ENCODE results near the gene ACAP3. TPM values are rescaled to one million over a fixed set of nuclear protein-coding genes. Genes with fewer than 3 reads are reported as not detected.

ACAP3 gene
- total and polyA plus RNA-seq, 4 donors: 2.7 to 24.8 (median 15.0) TPM

DNA sequence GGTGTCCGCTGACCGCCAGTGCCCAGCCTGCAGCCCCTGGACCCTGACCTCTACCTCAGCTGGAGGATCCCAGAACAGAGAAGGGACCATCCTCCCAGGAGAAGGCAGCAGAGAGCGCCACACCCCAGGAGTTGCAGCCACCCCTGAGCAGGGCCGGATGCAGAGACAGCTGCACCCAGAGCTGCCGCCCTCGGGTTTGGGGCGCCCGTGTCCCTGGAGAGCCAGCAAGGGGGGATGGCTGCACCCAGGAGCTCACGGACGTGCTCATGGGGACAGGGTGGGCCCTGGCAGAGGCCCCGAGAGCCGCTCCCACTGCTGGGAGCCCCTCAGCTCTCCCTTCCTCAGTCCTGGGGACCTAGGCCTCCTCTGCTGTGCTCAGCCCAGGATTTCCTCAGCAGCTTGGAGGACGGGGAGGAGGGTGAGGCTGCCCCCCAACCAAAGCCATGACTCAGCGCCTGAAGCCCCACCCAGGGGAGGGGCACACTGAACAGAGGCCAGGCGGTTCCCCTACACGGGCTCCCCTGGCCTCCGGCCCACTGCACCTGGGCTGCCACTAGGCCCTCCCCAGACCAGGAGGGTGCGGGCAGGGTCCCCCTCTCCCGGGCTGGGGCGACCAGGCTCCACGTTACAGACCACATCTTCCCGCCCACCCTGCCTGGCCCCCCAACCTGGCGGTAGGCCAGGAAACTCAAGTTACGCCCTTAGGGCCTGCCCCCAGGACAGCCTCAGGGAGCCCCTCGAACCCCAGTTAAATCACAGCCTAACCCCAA lies 2.2 kb downstream of the ACAP3 start:
- peak; percentile 74 for DNase-seq (ENCODE audit: low spot score)
- H3K9me3 ChIP-seq (ENCODE audit: control insufficient read depth in 4 of 4, low read length in 3 of 4): no peaks in the 10 kb centered on the region
- no peak for TF ChIP-seq HNF4A (conservative IDR thresholded peaks at IDR 0.05)
- TF ChIP-seq, protein P1, sequence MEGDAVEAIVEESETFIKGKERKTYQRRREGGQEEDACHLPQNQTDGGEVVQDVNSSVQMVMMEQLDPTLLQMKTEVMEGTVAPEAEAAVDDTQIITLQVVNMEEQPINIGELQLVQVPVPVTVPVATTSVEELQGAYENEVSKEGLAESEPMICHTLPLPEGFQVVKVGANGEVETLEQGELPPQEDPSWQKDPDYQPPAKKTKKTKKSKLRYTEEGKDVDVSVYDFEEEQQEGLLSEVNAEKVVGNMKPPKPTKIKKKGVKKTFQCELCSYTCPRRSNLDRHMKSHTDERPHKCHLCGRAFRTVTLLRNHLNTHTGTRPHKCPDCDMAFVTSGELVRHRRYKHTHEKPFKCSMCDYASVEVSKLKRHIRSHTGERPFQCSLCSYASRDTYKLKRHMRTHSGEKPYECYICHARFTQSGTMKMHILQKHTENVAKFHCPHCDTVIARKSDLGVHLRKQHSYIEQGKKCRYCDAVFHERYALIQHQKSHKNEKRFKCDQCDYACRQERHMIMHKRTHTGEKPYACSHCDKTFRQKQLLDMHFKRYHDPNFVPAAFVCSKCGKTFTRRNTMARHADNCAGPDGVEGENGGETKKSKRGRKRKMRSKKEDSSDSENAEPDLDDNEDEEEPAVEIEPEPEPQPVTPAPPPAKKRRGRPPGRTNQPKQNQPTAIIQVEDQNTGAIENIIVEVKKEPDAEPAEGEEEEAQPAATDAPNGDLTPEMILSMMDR (IDR thresholded peaks at IDR 0.05; ENCODE audit: low read depth, low read length, missing input control): no peak
- no peak for TF ChIP-seq SP1 (IDR thresholded peaks at IDR 0.05)
- no peak for TF ChIP-seq EGR1 (IDR thresholded peaks at IDR 0.05; ENCODE audit: low read depth in 2 of 2)
- TF ChIP-seq, protein P2, sequence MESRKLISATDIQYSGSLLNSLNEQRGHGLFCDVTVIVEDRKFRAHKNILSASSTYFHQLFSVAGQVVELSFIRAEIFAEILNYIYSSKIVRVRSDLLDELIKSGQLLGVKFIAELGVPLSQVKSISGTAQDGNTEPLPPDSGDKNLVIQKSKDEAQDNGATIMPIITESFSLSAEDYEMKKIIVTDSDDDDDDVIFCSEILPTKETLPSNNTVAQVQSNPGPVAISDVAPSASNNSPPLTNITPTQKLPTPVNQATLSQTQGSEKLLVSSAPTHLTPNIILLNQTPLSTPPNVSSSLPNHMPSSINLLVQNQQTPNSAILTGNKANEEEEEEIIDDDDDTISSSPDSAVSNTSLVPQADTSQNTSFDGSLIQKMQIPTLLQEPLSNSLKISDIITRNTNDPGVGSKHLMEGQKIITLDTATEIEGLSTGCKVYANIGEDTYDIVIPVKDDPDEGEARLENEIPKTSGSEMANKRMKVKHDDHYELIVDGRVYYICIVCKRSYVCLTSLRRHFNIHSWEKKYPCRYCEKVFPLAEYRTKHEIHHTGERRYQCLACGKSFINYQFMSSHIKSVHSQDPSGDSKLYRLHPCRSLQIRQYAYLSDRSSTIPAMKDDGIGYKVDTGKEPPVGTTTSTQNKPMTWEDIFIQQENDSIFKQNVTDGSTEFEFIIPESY (IDR thresholded peaks at IDR 0.05): no peak
- TF ChIP-seq YY1 (IDR thresholded peaks at IDR 0.05): no peak
- TF ChIP-seq JUND (IDR thresholded peaks at IDR 0.05): no peak
- TF ChIP-seq, protein P3, sequence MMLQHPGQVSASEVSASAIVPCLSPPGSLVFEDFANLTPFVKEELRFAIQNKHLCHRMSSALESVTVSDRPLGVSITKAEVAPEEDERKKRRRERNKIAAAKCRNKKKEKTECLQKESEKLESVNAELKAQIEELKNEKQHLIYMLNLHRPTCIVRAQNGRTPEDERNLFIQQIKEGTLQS (IDR thresholded peaks at IDR 0.05): no peak
- TF ChIP-seq FOXA2 (IDR thresholded peaks at IDR 0.05): no peak
- TF ChIP-seq NR2F2 (IDR thresholded peaks at IDR 0.05): no peak
- TF ChIP-seq RXRA (IDR thresholded peaks at IDR 0.05): no peak
- TF ChIP-seq, protein P4, sequence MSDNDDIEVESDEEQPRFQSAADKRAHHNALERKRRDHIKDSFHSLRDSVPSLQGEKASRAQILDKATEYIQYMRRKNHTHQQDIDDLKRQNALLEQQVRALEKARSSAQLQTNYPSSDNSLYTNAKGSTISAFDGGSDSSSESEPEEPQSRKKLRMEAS (IDR thresholded peaks at IDR 0.05): no peak
- TF ChIP-seq, protein P5, sequence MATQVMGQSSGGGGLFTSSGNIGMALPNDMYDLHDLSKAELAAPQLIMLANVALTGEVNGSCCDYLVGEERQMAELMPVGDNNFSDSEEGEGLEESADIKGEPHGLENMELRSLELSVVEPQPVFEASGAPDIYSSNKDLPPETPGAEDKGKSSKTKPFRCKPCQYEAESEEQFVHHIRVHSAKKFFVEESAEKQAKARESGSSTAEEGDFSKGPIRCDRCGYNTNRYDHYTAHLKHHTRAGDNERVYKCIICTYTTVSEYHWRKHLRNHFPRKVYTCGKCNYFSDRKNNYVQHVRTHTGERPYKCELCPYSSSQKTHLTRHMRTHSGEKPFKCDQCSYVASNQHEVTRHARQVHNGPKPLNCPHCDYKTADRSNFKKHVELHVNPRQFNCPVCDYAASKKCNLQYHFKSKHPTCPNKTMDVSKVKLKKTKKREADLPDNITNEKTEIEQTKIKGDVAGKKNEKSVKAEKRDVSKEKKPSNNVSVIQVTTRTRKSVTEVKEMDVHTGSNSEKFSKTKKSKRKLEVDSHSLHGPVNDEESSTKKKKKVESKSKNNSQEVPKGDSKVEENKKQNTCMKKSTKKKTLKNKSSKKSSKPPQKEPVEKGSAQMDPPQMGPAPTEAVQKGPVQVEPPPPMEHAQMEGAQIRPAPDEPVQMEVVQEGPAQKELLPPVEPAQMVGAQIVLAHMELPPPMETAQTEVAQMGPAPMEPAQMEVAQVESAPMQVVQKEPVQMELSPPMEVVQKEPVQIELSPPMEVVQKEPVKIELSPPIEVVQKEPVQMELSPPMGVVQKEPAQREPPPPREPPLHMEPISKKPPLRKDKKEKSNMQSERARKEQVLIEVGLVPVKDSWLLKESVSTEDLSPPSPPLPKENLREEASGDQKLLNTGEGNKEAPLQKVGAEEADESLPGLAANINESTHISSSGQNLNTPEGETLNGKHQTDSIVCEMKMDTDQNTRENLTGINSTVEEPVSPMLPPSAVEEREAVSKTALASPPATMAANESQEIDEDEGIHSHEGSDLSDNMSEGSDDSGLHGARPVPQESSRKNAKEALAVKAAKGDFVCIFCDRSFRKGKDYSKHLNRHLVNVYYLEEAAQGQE (IDR thresholded peaks at IDR 0.05): no peak
- no peak for TF ChIP-seq HNF4G (IDR thresholded peaks at IDR 0.05)
- TF ChIP-seq GABPA (IDR thresholded peaks at IDR 0.05 in 1 of 2, conservative IDR thresholded peaks at IDR 0.05 in 1 of 2): no peak
- peak overlapping the region; percentile 37 to 40 for H3K27ac ChIP-seq (ENCODE audit: low read depth in 1 of 2, low read length in 2 of 2)
- H3K27me3 ChIP-seq (ENCODE audit: control insufficient read depth in 4 of 4, insufficient read depth in 4 of 4, low read length in 3 of 4): no peaks in the 10 kb centered on the region
- WGBS: 51% methylated on average over 25 of the region's 25 CpGs
- H3K4me3 ChIP-seq (ENCODE audit: low read depth in 1 of 3, low read length in 3 of 3): no peak overlapping the region
- H3K4me1 ChIP-seq (ENCODE audit: control insufficient read depth in 4 of 4, insufficient read depth in 4 of 4, low read length in 3 of 4): peaks cover 18 to 44% (median 34%) of the 10 kb centered on the region in 4 donors
- no peaks in the 10 kb centered on the region for H3K36me3 ChIP-seq (ENCODE audit: control insufficient read depth in 4 of 4, insufficient read depth in 3 of 4, low read depth in 1 of 4, low read length in 3 of 4)
- H3K9ac ChIP-seq (ENCODE audit: low read depth in 1 of 2, low read length in 2 of 2): peak overlapping the region in 1 of 2 donors; percentile 25

Measured in liver (tissue), 9 donors.